H1 (cell line): ENCODE measurements around the gene SEZ6L. TPM values are rescaled to one million over a fixed set of nuclear protein-coding genes. Genes with fewer than 3 reads are reported as not detected.

ENCODE experiments used
- ATF2 ChIP-seq: IDR thresholded peaks from 2 replicates; pipeline ENCODE4 v1.6.1; 2012; ENCODE audit warnings: low read length, inconsistent platforms
- ATF3 ChIP-seq: IDR thresholded peaks from 2 replicates; pipeline ENCODE4 v1.6.1; 2011; ENCODE audit warnings: low read depth, mild to moderate bottlenecking, low read length; ENCODE audit not compliant: insufficient read depth
- CBX5 ChIP-seq: fragments of 300-800, 300-1000 bp; sonication (generic); IDR thresholded peaks from 2 replicates; pipeline ENCODE4 v1.7.1; 2016; ENCODE audit warnings: antibody characterized with exemption, low read length, low read depth
- CHD7 ChIP-seq: fragments of 300-600 bp; sonication (generic); IDR thresholded peaks from 2 replicates; pipeline ENCODE4 v1.7.1; 2012; ENCODE audit warnings: low read length, moderate library complexity, mild to moderate bottlenecking, inconsistent platforms; ENCODE audit not compliant: insufficient replicate concordance
- E2F6 ChIP-seq: IDR thresholded peaks from 2 replicates; pipeline ENCODE4 v1.6.1; 2012; ENCODE audit warnings: inconsistent platforms
- POLR2A ChIP-seq, 2 experiments: IDR thresholded peaks; 1 replicate in 1 of 2; 2 replicates in 1 of 2; pipeline ENCODE4 v1.6.1; 2011; ENCODE audit warnings: low read depth in 2 of 2, low read length in 2 of 2, mild to moderate bottlenecking in 2 of 2; ENCODE audit errors: control extremely low read depth in 1 of 2
- TCF12 ChIP-seq: IDR thresholded peaks from 2 replicates; pipeline ENCODE4 v1.6.1; 2011; ENCODE audit warnings: low read depth, mild to moderate bottlenecking, low read length
- polyA plus RNA-seq, 7 experiments: library from polyadenylated mRNA; depleted of rRNA in 3 of 7; stranded (reverse) in 5 of 7; unstranded in 2 of 7; fragments of >200 nt in 5 of 7; fragments of 200-250 nt in 2 of 7; gene quantifications; 1 replicate in 5 of 7; 2 replicates in 1 of 7; 4 replicates in 1 of 7; pipeline versions ENCODE4 v1.2.1 to v1.2.3, GENCODE V29; 2011 to 2013; ENCODE audit warnings: missing spikeins in 2 of 7, mixed read lengths in 2 of 7
- total RNA-seq: library from RNA; stranded (reverse); fragmentation: NEBNext Ultra II Directional; extraction: Animal tissue kit (Norgen Biotek cat#: 25700); gene quantifications from 2 replicates; pipeline ENCODE4 v1.2.1, GENCODE V29; 2021

The SEZ6L gene
- total and polyA plus RNA-seq, 2 of the 8 experiments (the other 6 are each of a cell fraction or from before 2014, with no cell fraction given), result 0.06 to 0.33 TPM

GRCh38 chr22:26322179-26322905 lies 153.1 kb downstream of the SEZ6L start (continued):
- TF ChIP-seq CHD7, result no peak
- TF ChIP-seq ATF3, result no peak
- TF ChIP-seq POLR2A (IDR thresholded peaks at IDR 0.05; ENCODE audit: control extremely low read depth in 1 of 2, low read depth in 2 of 2, low read length in 2 of 2), result no peak
- no peak for TF ChIP-seq E2F6
- TF ChIP-seq CBX5, result no peak
- TF ChIP-seq ATF2, result no peak
- no peak for TF ChIP-seq TCF12
